Lower lobe of right lung (tissue), 2 donors: ENCODE measurements around the gene TCF4. TPM values are rescaled to one million over a fixed set of nuclear protein-coding genes. Genes with fewer than 3 reads are reported as not detected.

ENCODE experiments used
- ATAC-seq, 2 donors: fragments of 200-7000 bp; cut with Tn5 transposase; one replicate each; pipeline ENCODE4 v1.9.1; 2020 to 2022; ENCODE audit warnings: mild to moderate bottlenecking in 2 of 2, moderate library complexity in 2 of 2
- DNase-seq: peaks from one replicate; pipeline ENCODE4 v3.0.0-alpha.2; 2020
- H3K27ac ChIP-seq: fragments of 200-600 bp; one replicate; pipeline ENCODE4 v1.8.0; 2022
- H3K27me3 ChIP-seq: fragments of 200-600 bp; one replicate; pipeline ENCODE4 v1.8.0; 2022; ENCODE audit warnings: low read depth
- H3K36me3 ChIP-seq: fragments of 200-600 bp; one replicate; pipeline ENCODE4 v1.8.0; 2022; ENCODE audit warnings: mild to moderate bottlenecking
- H3K4me1 ChIP-seq: fragments of 200-600 bp; one replicate; pipeline ENCODE4 v1.8.0; 2022
- H3K4me3 ChIP-seq: fragments of 200-600 bp; one replicate; pipeline ENCODE4 v1.8.0; 2022; ENCODE audit warnings: mild to moderate bottlenecking
- H3K9me3 ChIP-seq: fragments of 200-600 bp; one replicate; pipeline ENCODE4 v1.8.0; 2022
- CTCF ChIP-seq: fragments of 200-600 bp; IDR thresholded peaks from one replicate; pipeline ENCODE4 v1.8.0; 2022; ENCODE audit warnings: antibody characterized with exemption, mild to moderate bottlenecking
- intact Hi-C: fragments of 100-400 bp; cut with DNase I; formaldehyde crosslinking; loops from one replicate; pipeline ENCODE4 v1.11.0; 2022
- total RNA-seq: library from RNA; stranded (reverse); fragmentation: NEBNext Ultra II Directional; extraction: Animal tissue kit (Norgen Biotek cat#: 25700); gene quantifications from one replicate; pipeline ENCODE4 v1.2.1, GENCODE V29; 2021
- donor health status: DM: no; HTN: yes; CAD: no; lungs with severe emphysema.

Gene TCF4
- total RNA-seq, 1 donor from 2014 or later: 112 TPM

- TF ChIP-seq CTCF: no peak
- ATAC-seq (no peak), DNase-seq (no peak)
- Histone ChIP-seq H3K36me3 (no peaks in the 10 kb centered on the region), H3K4me3 (no peak overlapping the region), H3K27me3 (no peaks in the 10 kb centered on the region), H3K9me3 (no peaks in the 10 kb centered on the region), H3K27ac (no peak overlapping the region), H3K4me1 (peaks cover 8% of the 10 kb centered on the region)
- intact Hi-C loops: no loop called here
Observed at GRCh38 chr18:55462652-55463051, 125.3 kb downstream of the TCF4 start.

GRCh38 chr18:55461848-55462247 is 126.1 kb downstream of the TCF4 start:
- no peak for ATAC-seq
- Histone ChIP-seq H3K9me3 (no peaks in the 10 kb centered on the region), H3K4me1 (peaks cover 8% of the 10 kb centered on the region), H3K36me3 (no peaks in the 10 kb centered on the region), H3K4me3 (no peak overlapping the region), H3K27me3 (no peaks in the 10 kb centered on the region), H3K27ac (no peak overlapping the region)
- no peak for TF ChIP-seq CTCF
- DNase-seq: no peak
- intact Hi-C loops: no loop called here

- no peak for ATAC-seq
- H3K4me1 ChIP-seq: no peaks in the 10 kb centered on the region
- no peaks in the 10 kb centered on the region for H3K27me3 ChIP-seq
- no peak overlapping the region for H3K27ac ChIP-seq
- H3K4me3 ChIP-seq: no peak overlapping the region
- no peak for DNase-seq
- TF ChIP-seq CTCF: no peak
- no peaks in the 10 kb centered on the region for H3K9me3 ChIP-seq
- intact Hi-C loops: no loop called here
- H3K36me3 ChIP-seq: no peaks in the 10 kb centered on the region
Observed at GRCh38 chr18:55458456-55459203, 129.4 kb downstream of the TCF4 start.

- Histone ChIP-seq H3K27me3 (no peaks in the 10 kb centered on the region), H3K36me3 (no peaks in the 10 kb centered on the region), H3K4me3 (no peak overlapping the region), H3K9me3 (no peaks in the 10 kb centered on the region), H3K27ac (no peak overlapping the region), H3K4me1 (peaks cover 5% of the 10 kb centered on the region)
- no peak for DNase-seq
- no peak for TF ChIP-seq CTCF
- no peak for ATAC-seq
- intact Hi-C loops: no loop called here
Observed at GRCh38 chr18:55457028-55457427, 131.0 kb downstream of the TCF4 start.

- Histone ChIP-seq H3K36me3 (no peaks in the 10 kb centered on the region), H3K4me1 (peaks cover 7% of the 10 kb centered on the region), H3K27me3 (no peaks in the 10 kb centered on the region), H3K9me3 (no peaks in the 10 kb centered on the region), H3K4me3 (no peak overlapping the region), H3K27ac (no peak overlapping the region)
- ATAC-seq (no peak), DNase-seq (no peak)
- TF ChIP-seq CTCF: no peak
- intact Hi-C loops: no loop called here
Observed at GRCh38 chr18:55455938-55456337, 132.1 kb downstream of the TCF4 start.
